HG03025 (cell line): ENCODE measurements around the gene SLC25A47.
"Not testable (repeated sequence)": the region's sequence is repeated elsewhere in the genome, so short reads cannot be mapped to it uniquely, and the experiment has no call there.

Experiments used
- ATAC-seq: cut with Tn5 transposase; IDR thresholded peaks from one replicate; pipeline ENCODE4 v1.9.1; 2021; ENCODE audit warnings: mild to moderate bottlenecking, moderate library complexity; ENCODE audit not compliant: unreplicated experiment, low FRiP score

SLC25A47 gene

GRCh38 chr14:100304825-100305323 is 18.3 kb upstream of the SLC25A47 start:
- no peak for ATAC-seq

- ATAC-seq: peak; percentile 6
Observed at GRCh38 chr14:100305324-100306100, 17.6 kb upstream of the SLC25A47 start.

- ATAC-seq: peak; percentile 76
Observed at GRCh38 chr14:100306101-100306997, 16.8 kb upstream of the SLC25A47 start, which contains the start of gene SLC25A29. TSS of gene SLC25A29 (minus strand) at chr14:100306444. CDS start at chr14:100306232, 212 bp downstream.

- ATAC-seq: no peak
Observed at GRCh38 chr14:100306998-100307765, 16.0 kb upstream of the SLC25A47 start.

GRCh38 chr14:100307766-100308426 is 15.2 kb upstream of the SLC25A47 start:
- ATAC-seq: no peak

DNA sequence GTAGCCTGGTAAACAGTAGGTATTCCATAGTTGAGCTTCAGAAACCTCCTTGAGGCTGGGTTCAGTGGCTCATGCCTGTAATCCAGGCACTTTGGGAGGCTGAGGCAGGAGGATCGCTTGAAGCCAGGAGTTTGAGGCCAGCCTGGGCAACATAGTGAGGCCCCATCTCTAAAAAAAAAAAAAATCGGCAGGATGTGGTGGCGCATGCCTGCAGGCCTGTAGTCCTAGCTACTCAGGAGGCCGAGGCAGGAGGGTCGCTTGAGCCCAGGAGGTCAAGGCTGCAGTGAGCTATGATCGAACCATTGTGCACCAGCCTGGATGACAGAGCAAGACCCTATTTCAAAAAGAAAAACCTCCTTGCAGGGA is 14.7 kb upstream of the SLC25A47 start:
- ATAC-seq: not testable (repeated sequence)

- no peak for ATAC-seq
Observed at GRCh38 chr14:100309028-100309737, 14.0 kb upstream of the SLC25A47 start.

GRCh38 chr14:100312110-100312876 is 10.8 kb upstream of the SLC25A47 start:
- not testable (repeated sequence) for ATAC-seq

- ATAC-seq: no peak
Observed at GRCh38 chr14:100312877-100313400, 10.2 kb upstream of the SLC25A47 start.

DNA sequence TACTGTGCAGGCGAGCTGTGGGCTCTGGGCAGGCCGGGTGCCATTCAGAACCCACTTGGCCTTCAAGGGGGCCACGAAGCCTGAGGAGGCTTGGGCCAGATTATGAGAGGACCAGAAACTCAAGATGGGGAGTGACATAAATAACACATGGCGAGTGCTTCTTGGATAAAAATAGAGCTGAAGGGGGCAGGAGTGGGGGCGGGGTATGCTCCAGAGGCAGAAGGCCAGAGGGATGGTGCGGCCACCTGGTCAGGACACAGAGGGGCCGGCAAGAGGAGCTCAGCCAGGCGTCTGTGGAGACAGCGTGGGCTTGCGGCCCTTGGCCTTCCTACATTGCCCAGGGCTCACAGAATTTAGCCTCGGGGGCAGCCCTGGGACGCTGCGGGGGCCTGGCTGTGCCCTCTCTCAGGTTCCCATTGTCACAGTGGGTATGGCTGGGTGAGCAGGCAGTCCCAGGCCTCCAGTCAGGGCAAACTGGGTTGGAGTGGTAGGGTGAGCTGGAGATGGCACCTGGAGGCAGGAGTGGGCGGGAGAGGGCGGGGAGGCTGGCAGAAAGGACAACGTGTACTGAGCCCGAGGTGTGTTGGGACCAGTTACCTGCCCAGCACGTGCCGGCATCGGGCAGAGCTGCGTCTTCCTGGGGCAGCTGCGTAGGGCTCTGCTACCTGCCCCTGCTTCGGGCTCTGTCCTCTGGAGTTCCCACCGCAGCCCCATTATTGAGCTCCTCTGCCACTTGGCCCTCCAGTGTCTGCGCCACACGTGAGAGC is 9.5 kb upstream of the SLC25A47 start:
- ATAC-seq: no peak

- ATAC-seq: no peak
Observed at GRCh38 chr14:100314724-100315123, 8.4 kb upstream of the SLC25A47 start.

DNA sequence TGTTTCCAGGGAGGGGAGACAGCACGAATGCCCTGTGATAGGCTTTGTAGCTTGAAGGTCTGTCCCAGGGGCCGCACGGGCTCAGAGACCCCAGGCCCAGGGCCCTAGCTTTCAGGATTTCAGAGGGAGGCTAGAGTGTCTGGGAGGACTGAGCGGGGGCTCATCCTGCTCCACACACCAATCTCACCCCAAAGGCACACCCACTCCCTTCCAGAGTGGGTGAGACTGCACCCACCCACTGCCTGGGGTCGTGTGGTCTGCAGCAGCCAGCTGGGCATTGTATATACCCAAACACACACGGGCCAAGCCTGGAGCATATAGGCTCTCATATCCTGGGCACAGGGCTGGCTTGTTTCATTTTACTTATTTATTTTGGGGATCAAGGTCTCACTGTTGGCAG is 5.8 kb upstream of the SLC25A47 start:
- ATAC-seq: no peak

- ATAC-seq: peak; percentile 81
Observed at GRCh38 chr14:100317912-100318808, 5.0 kb upstream of the SLC25A47 start.

DNA sequence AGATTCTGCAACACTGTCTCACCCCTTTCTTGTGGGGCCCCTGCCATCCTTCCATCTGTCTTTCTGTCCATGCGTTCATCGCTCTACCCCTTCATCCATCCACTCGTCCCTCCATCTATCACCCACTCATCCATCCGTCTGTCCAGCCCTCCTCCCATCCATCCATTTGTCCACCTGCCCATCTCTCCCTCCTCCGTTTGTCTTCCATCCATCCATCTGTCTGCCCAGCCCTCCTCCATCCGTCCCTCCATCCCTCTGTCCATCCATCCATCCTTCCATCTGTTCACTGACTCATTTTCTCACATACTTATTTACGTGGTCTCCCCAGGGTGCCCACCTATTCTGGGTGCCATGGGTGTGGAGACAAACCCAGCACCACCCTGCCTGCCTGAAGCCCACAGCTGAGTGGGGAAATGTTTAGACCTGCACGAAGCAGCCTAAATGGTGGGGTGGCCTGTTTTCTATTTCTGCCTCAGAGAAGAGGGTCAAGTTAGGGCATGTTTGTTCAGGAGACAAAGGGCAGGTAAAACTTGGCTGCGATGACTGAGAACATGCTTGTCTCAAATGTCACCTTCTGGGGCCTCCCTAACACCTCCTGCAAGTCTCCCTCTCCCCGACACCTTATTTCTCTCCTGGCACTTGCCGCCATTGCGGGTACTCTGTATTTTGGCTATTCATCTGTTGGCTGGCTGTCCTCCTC is 2.8 kb upstream of the SLC25A47 start:
- ATAC-seq: no peak

DNA sequence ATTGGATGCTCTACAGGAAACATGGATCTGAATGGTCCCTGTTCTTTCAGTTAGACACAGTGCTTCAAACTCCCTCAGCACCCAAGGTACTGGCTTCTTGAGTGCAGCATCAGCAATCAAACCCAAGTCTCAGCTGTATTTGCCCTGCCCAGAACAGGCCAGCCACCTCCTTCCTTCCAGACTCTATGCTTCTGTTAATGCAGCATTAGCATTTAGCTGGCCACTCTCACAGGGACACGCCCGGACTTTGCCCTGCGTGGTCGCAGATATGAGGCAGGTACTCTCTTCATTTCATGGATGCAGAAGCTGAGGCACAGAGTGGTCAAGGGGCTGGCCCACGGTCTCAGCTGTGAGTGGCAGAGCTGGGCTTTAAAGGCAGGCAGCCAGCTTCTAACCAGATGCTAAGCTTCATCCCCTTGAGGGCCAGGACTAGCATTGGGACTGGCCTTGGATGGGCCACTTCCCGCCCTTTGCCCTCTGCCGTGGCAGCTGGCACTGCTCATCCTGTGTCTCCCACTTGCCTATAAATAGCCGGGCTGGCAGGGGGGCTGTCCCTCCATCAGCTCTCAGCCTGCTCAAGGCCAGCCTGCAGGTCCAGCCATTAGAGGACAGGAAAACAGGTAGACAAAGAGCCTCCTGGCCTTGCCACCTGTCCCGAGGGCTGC is 1.5 kb upstream of the SLC25A47 start:
- ATAC-seq: no peak
